SU-DHL-6 (cell line): ENCODE data around the gene RIBC1.
A peak's percentile ranks its signal among the peaks of the same experiment; 100 is the strongest.

Source experiments
- H2AFZ ChIP-seq: fragments of 200-600 bp; sonication (generic); 2 replicates; pipeline ENCODE4 v1.6.1; 2014; ENCODE audit warnings: low read depth, mild to moderate bottlenecking, moderate library complexity, mixed read lengths, antibody characterized with exemption, low read length; ENCODE audit not compliant: severe bottlenecking
- H3F3A ChIP-seq: fragments of 200-600 bp; shearing (Covaris generic); 2 replicates; pipeline ENCODE4 v1.6.0; 2016; ENCODE audit warnings: antibody characterized with exemption, mild to moderate bottlenecking; ENCODE audit not compliant: insufficient read depth
- H3K27ac ChIP-seq: fragments of 200-600 bp; sonication (generic); 2 replicates; pipeline ENCODE4 v1.5.1; 2016; ENCODE audit warnings: low read depth, mild to moderate bottlenecking, low read length, moderate library complexity, mixed read lengths
- H3K27me3 ChIP-seq: fragments of 200-600 bp; sonication (generic), shearing (Covaris generic); 2 replicates; pipeline ENCODE4 v1.6.0; 2014; ENCODE audit warnings: mild to moderate bottlenecking, low read length
- H3K36me3 ChIP-seq: fragments of 200-600 bp; sonication (generic); 2 replicates; pipeline ENCODE4 v1.6.1; 2014; ENCODE audit warnings: mild to moderate bottlenecking, low read length, mixed read lengths
- H3K4me2 ChIP-seq: fragments of 300-600, 200-600 bp; shearing (Covaris generic), sonication (generic); 2 replicates; pipeline ENCODE4 v1.6.0; 2014; ENCODE audit warnings: low read length, low read depth, mild to moderate bottlenecking; ENCODE audit not compliant: poor library complexity, severe bottlenecking
- H3K4me3 ChIP-seq: fragments of 200-600 bp; sonication (generic); 2 replicates; pipeline ENCODE4 v1.5.1; 2014; ENCODE audit warnings: antibody characterized with exemption, low read length, mild to moderate bottlenecking, mixed read lengths; ENCODE audit not compliant: insufficient read depth, poor library complexity, severe bottlenecking
- H3K79me2 ChIP-seq: fragments of 200-600 bp; sonication (generic); 2 replicates; pipeline ENCODE4 v1.6.1; 2014; ENCODE audit warnings: mild to moderate bottlenecking, low read length, moderate library complexity; ENCODE audit not compliant: insufficient read depth
- H3K9ac ChIP-seq: fragments of 200-600 bp; sonication (generic); 2 replicates; pipeline ENCODE4 v1.7.0; 2014; ENCODE audit warnings: mild to moderate bottlenecking, low read length
- H3K9me2 ChIP-seq: fragments of 200-600 bp; sonication (generic); replicated peaks from 2 replicates; pipeline ENCODE4 v1.6.1; 2014; ENCODE audit warnings: low read length; ENCODE audit not compliant: insufficient read depth
- H3K9me3 ChIP-seq: fragments of 200-600 bp; sonication (generic); 2 replicates; pipeline ENCODE4 v1.6.1; 2014; ENCODE audit warnings: low read length, mixed read lengths; ENCODE audit not compliant: insufficient read depth
- H4K20me1 ChIP-seq: fragments of 200-600 bp; sonication (generic); 2 replicates; pipeline ENCODE4 v1.6.1; 2014; ENCODE audit warnings: low read depth, mild to moderate bottlenecking, antibody characterized with exemption, low read length, moderate library complexity, mixed read lengths
- CTCF ChIP-seq: fragments of 200-600 bp; sonication (generic); IDR thresholded peaks from one replicate; pipeline ENCODE4 v1.5.1; 2017; ENCODE audit warnings: antibody characterized with exemption, mild to moderate bottlenecking, low read length, moderate library complexity; ENCODE audit not compliant: insufficient read depth, poor library complexity, severe bottlenecking
- EZH2phosphoT487 ChIP-seq: fragments of 200-600 bp; sonication (generic), shearing (Covaris generic); conservative IDR thresholded peaks from 2 replicates; pipeline ENCODE4 v1.6.1; 2018; ENCODE audit warnings: mild to moderate bottlenecking, antibody characterized with exemption, low read length, moderate library complexity, mixed read lengths

The RIBC1 gene

GRCh38 chrX:53441531-53442321, 19.1 kb downstream of the RIBC1 start:
- no peaks in the 10 kb centered on the region for H3F3A ChIP-seq
- H3K36me3 ChIP-seq, result no peaks in the 10 kb centered on the region
- no peaks in the 10 kb centered on the region for H3K79me2 ChIP-seq
- H3K9me2 ChIP-seq, result no peaks in the 10 kb centered on the region
- H4K20me1 ChIP-seq, result no peaks in the 10 kb centered on the region
- TF ChIP-seq EZH2phosphoT487, result no peak
- no peak for TF ChIP-seq CTCF
- peak overlapping the region; percentile 78 for H2AFZ ChIP-seq
- H3K4me2 ChIP-seq, result peak overlapping the region; percentile 75
- H3K4me3 ChIP-seq, result peak overlapping the region; percentile 60
- H3K27ac ChIP-seq, result peak overlapping the region; percentile 15; the same call in 1 of the 2 replicates
- H3K9ac ChIP-seq, result peak overlapping the region; percentile 59
- no peaks in the 10 kb centered on the region for H3K27me3 ChIP-seq
- no peaks in the 10 kb centered on the region for H3K9me3 ChIP-seq

GRCh38 chrX:53442322-53442631, 19.6 kb downstream of the RIBC1 start:
- peak overlapping the region; percentile 75 for H3K4me2 ChIP-seq
- H3K9ac ChIP-seq, result peak overlapping the region; percentile 59
- no peaks in the 10 kb centered on the region for H3F3A ChIP-seq
- no peaks in the 10 kb centered on the region for H3K79me2 ChIP-seq
- H3K36me3 ChIP-seq, result no peaks in the 10 kb centered on the region
- peak overlapping the region; percentile 78 for H2AFZ ChIP-seq
- no peaks in the 10 kb centered on the region for H3K27me3 ChIP-seq
- no peaks in the 10 kb centered on the region for H3K9me2 ChIP-seq
- H3K9me3 ChIP-seq, result no peaks in the 10 kb centered on the region
- peak overlapping the region; percentile 15; the same call in 1 of the 2 replicates for H3K27ac ChIP-seq
- H4K20me1 ChIP-seq, result no peaks in the 10 kb centered on the region
- no peak for TF ChIP-seq EZH2phosphoT487
- no peak for TF ChIP-seq CTCF
- H3K4me3 ChIP-seq, result peak overlapping the region; percentile 60

GRCh38 chrX:53445977-53446376, 23.3 kb downstream of the RIBC1 start:
- H3K9me3 ChIP-seq, result no peaks in the 10 kb centered on the region
- H3K27ac ChIP-seq, result no peak overlapping the region
- H3K27me3 ChIP-seq, result no peaks in the 10 kb centered on the region

More at GRCh38 chrX:53445977-53446376, 23.3 kb downstream of the RIBC1 start:
- Histone ChIP-seq H3F3A (no peaks in the 10 kb centered on the region), H3K9ac (no peak overlapping the region), H4K20me1 (no peaks in the 10 kb centered on the region), H2AFZ (no peak overlapping the region), H3K4me3 (no peak overlapping the region), H3K9me2 (no peaks in the 10 kb centered on the region), H3K36me3 (no peaks in the 10 kb centered on the region), H3K79me2 (no peaks in the 10 kb centered on the region), H3K4me2 (no peak overlapping the region)
- TF ChIP-seq EZH2phosphoT487 (no peak), CTCF (peak; percentile 24)
